ENCODE data around the gene BMPER. TPM values are rescaled to one million over a fixed set of nuclear protein-coding genes. Genes with fewer than 3 reads are reported as not detected.

Gene BMPER
- total and polyA plus RNA-seq, 10 of the 15 experiments (the other 5 are each of a cell fraction or from before 2014, with no cell fraction given): 0.02 to 0.08 TPM; not detected in 8

GRCh38 chr7:33910756-33911155 is 5.4 kb downstream of the BMPER start (continued):
- TF ChIP-seq EZH2 (IDR thresholded peaks at IDR 0.05; ENCODE audit: borderline replicate concordance, control insufficient read depth, low read depth, low read length) (no peak), CREB1 (IDR thresholded peaks at IDR 0.05; ENCODE audit: low read depth) (no peak)

- no peaks in the 10 kb centered on the region for H3K79me2 ChIP-seq (ENCODE audit: control insufficient read depth, insufficient read depth, low read length)
- no peaks in the 10 kb centered on the region for H3K9me3 ChIP-seq (replicated peaks; ENCODE audit: control insufficient read depth, insufficient read depth, low read length)
- CTCF ChIA-PET: interaction anchor here (0.7 to 1.2 kb wide), 5 partner anchors 14 to 22 kb away, joined by 3 to 4 read pairs (median 4); no protein-coding TSS in a partner anchor
- 29% methylated on average over 5 of the region's 5 CpGs for WGBS (ENCODE audit: insufficient coverage, insufficient replicate concordance, low lambda C conversion rate, missing lambda C conversion rate)
- in situ Hi-C loops (cut with MboI) (no loop called here), intact Hi-C loops (cut with micrococcal nuclease; ENCODE audit: unreplicated experiment) (no loop called here)
- H3K9ac ChIP-seq (ENCODE audit: control insufficient read depth, insufficient read depth, low read length): no peak overlapping the region
- ATAC-seq (no peak), FAIRE-seq (no peak), DNase-seq (ENCODE audit: low read depth, low spot score) (no peak)
- H3K27ac ChIP-seq (ENCODE audit: control insufficient read depth, insufficient read depth): no peak overlapping the region
- no peak overlapping the region for H3K4me2 ChIP-seq (ENCODE audit: control insufficient read depth, insufficient read depth)
- no TSS peak for BruUV-seq (replicated peaks)
- H2AFZ ChIP-seq (ENCODE audit: control insufficient read depth, low read depth, low read length): no peak overlapping the region
- POLR2A ChIA-PET: interaction anchor here (0.6 kb wide), 1 partner anchor 440 kb away, joined by 3 read pairs; no protein-coding TSS in a partner anchor
- SMC1A ChIA-PET (ENCODE audit: uncharacterized antibody, unreplicated experiment): no interaction called here
- H4K20me1 ChIP-seq (ENCODE audit: control insufficient read depth, insufficient read depth): no peaks in the 10 kb centered on the region
- H3K27me3 ChIP-seq (replicated peaks in 1 of 2; ENCODE audit: control insufficient read depth in 2 of 2, insufficient read depth in 2 of 2, low read length in 1 of 2): no peaks in the 10 kb centered on the region; a peak in 1 of 4 replicates
- RAD21 ChIA-PET (ENCODE audit: unreplicated experiment): no interaction called here
- no peak overlapping the region for H3K4me3 ChIP-seq
- H3K4me1 ChIP-seq (ENCODE audit: control insufficient read depth, insufficient read depth, low read length): no peaks in the 10 kb centered on the region
- no peaks in the 10 kb centered on the region for H3K36me3 ChIP-seq (ENCODE audit: control insufficient read depth in 2 of 2, insufficient read depth in 2 of 2, low read length in 1 of 2)
- TF ChIP-seq POU2F2 (IDR thresholded peaks at IDR 0.05; ENCODE audit: borderline replicate concordance, low read depth, low read length): no peak
- TF ChIP-seq REST (IDR thresholded peaks at IDR 0.05; ENCODE audit: low read depth, low read length): no peak
- no peak for TF ChIP-seq CHD2 (IDR thresholded peaks at IDR 0.05; ENCODE audit: borderline replicate concordance, low read depth, low read length)
- TF ChIP-seq STAT3 (IDR thresholded peaks at IDR 0.05; ENCODE audit: low read depth, low read length): no peak
- no peak for TF ChIP-seq NR2C2 (IDR thresholded peaks at IDR 0.05; ENCODE audit: borderline replicate concordance, control insufficient read depth, insufficient read length, low read depth)
- TF ChIP-seq CREB1 (IDR thresholded peaks at IDR 0.05; ENCODE audit: low read depth): no peak
- TF ChIP-seq STAT1 (conservative IDR thresholded peaks at IDR 0.05): no peak
- TF ChIP-seq HSF1 (IDR thresholded peaks at IDR 0.05; ENCODE audit: low read depth, low read length): no peak
- no peak for TF ChIP-seq EP300 (IDR thresholded peaks at IDR 0.05; ENCODE audit: borderline replicate concordance in 1 of 2, control insufficient read depth in 1 of 2, low read depth in 2 of 2, low read length in 2 of 2)
- TF ChIP-seq FOXK2 (IDR thresholded peaks at IDR 0.05): no peak
- TF ChIP-seq HDGF (IDR thresholded peaks at IDR 0.05): no peak
- no peak for TF ChIP-seq ZBTB4 (CRISPR knock-in tag; IDR thresholded peaks at IDR 0.05)
Observed at GRCh38 chr7:33916357-33917081, 11.2 kb downstream of the BMPER start.
